Keratinocyte (primary cell): ENCODE data around the gene RNU6-9.

Experiments used
- EZH2 ChIP-seq: IDR thresholded peaks from one replicate; pipeline ENCODE4 v1.6.1; 2012; ENCODE audit warnings: inconsistent platforms, mild to moderate bottlenecking, low read length, moderate library complexity
- TF ChIP-seq, protein P1 (sequence below), 3 experiments: IDR thresholded peaks in 1 of 3; conservative IDR thresholded peaks in 1 of 3; optimal IDR thresholded peaks in 1 of 3; 2 replicates in 2 of 3; 3 replicates in 1 of 3; pipeline versions ENCODE3 to v1.5.1; 2011; ENCODE audit warnings: low read length in 3 of 3, mild to moderate bottlenecking in 3 of 3, moderate library complexity in 2 of 3, control low read depth in 1 of 3, inconsistent platforms in 1 of 3; ENCODE audit not compliant: insufficient read depth in 2 of 3; ENCODE audit errors: extremely low read depth in 1 of 3

DNA sequence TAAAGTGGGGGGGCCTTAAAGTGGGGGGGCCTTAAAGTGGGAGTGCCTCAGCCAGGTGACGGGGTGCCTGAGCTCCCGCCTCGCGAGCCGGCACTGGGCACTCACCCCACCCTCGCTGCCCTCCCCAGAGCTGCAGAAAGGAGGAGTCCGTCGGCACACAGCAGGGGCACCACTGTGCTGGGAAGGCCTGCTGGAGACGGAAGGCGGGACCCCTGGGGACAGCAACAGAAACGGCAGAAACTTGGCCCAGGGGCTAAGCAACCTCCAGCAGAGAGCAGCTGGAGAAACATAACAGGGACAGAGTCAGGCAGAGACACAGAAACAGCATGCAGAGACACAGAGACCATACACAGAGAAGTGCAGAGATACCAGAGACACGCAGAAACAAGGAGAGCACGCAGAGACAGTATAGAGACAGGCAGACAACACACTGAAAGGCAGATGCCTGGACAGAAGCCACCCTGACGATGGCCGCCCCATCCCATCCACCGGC lies 25.9 kb upstream of the RNU6-9 start:
- TF ChIP-seq, protein P1, sequence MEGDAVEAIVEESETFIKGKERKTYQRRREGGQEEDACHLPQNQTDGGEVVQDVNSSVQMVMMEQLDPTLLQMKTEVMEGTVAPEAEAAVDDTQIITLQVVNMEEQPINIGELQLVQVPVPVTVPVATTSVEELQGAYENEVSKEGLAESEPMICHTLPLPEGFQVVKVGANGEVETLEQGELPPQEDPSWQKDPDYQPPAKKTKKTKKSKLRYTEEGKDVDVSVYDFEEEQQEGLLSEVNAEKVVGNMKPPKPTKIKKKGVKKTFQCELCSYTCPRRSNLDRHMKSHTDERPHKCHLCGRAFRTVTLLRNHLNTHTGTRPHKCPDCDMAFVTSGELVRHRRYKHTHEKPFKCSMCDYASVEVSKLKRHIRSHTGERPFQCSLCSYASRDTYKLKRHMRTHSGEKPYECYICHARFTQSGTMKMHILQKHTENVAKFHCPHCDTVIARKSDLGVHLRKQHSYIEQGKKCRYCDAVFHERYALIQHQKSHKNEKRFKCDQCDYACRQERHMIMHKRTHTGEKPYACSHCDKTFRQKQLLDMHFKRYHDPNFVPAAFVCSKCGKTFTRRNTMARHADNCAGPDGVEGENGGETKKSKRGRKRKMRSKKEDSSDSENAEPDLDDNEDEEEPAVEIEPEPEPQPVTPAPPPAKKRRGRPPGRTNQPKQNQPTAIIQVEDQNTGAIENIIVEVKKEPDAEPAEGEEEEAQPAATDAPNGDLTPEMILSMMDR (optimal IDR thresholded peaks at IDR 0.05 in 1 of 3, IDR thresholded peaks at IDR 0.05 in 1 of 3, conservative IDR thresholded peaks at IDR 0.05 in 1 of 3; ENCODE audit: extremely low read depth in 1 of 3, insufficient read depth in 2 of 3, low read length in 3 of 3): no peak
- TF ChIP-seq EZH2: no peak
